ENCODE data around the gene OR14A2. TPM values are rescaled to one million over a fixed set of nuclear protein-coding genes. Genes with fewer than 3 reads are reported as not detected.
"Not testable (repeated sequence)": the region's sequence is repeated elsewhere in the genome, so short reads cannot be mapped to it uniquely, and the experiment has no call there.

OR14A2 gene
- total and polyA plus RNA-seq, 10 donors = not detected

GRCh38 chr1:247716546-247716945 is 31.4 kb downstream of the OR14A2 start, which contains the start of gene OR6F1:
Gene OR6F1 (minus strand): TSS chr1:247716646. CDS start chr1:247712755, 3,891 bp downstream.
- WGBS, 5 donors = 83 to 92% (median 87%) methylated on average over 3 of the region's 3 CpGs
- intact Hi-C loops (cut with DNase I; ENCODE audit: low total_unique reads) = no loop called here
- H3K27ac ChIP-seq = no peak within 1 kb of the TSS

GRCh38 chr1:247713753-247714152 is 34.2 kb downstream of the OR14A2 start:
- intact Hi-C loops (cut with DNase I; ENCODE audit: low total_unique reads) = no loop called here
- Histone ChIP-seq H3K9me3 (no peaks in the 10 kb centered on the region), H3K27ac (no peak overlapping the region), H3K4me1 (no peaks in the 10 kb centered on the region), H3K4me3 (no peak overlapping the region), H3K36me3 (no peaks in the 10 kb centered on the region), H3K27me3 (replicated peaks in 1 of 7) (no peaks in the 10 kb centered on the region)
- DNase-seq = no peak
- no peak for TF ChIP-seq POLR2AphosphoS5 (IDR thresholded peaks at IDR 0.05)
- TF ChIP-seq POLR2A (IDR thresholded peaks at IDR 0.05) = no peak
- TF ChIP-seq CTCF (IDR thresholded peaks at IDR 0.05 in 8 of 11, conservative IDR thresholded peaks at IDR 0.05 in 3 of 11) = no peak
- WGBS, 5 donors = 86 to 96% (median 93%) methylated on average over 7 of the region's 7 CpGs

More at GRCh38 chr1:247716546-247716945, 31.4 kb downstream of the OR14A2 start, which contains the start of gene OR6F1:
- Histone ChIP-seq H3K4me3 (no peak within 1 kb of the TSS), H3K4me1 (no peaks in the 10 kb centered on the region), H3K9me3 (peaks cover 0 to 17% (median 15%) of the 10 kb centered on the region in 8 donors), H3K36me3 (no peaks in the 10 kb centered on the region), H3K27me3 (replicated peaks in 1 of 7) (no peaks in the 10 kb centered on the region)
- no peak for TF ChIP-seq POLR2AphosphoS5 (IDR thresholded peaks at IDR 0.05)
- TF ChIP-seq CTCF (IDR thresholded peaks at IDR 0.05 in 8 of 11, conservative IDR thresholded peaks at IDR 0.05 in 3 of 11) = no peak
- no peak for TF ChIP-seq POLR2A (IDR thresholded peaks at IDR 0.05)
- no peak for DNase-seq

GRCh38 chr1:247710681-247711080 is 37.3 kb downstream of the OR14A2 start:
- WGBS, 5 donors = 92 to 95% (median 94%) methylated on average over 8 of the region's 8 CpGs
- intact Hi-C loops (cut with DNase I; ENCODE audit: low total_unique reads); H3K4me3 ChIP-seq; H3K27ac ChIP-seq; H3K9me3 ChIP-seq; H3K36me3 ChIP-seq; H3K27me3 ChIP-seq (replicated peaks in 1 of 7); DNase-seq; H3K4me1 ChIP-seq: not testable (repeated sequence)

GRCh38 chr1:247701338-247701737 is 46.6 kb downstream of the OR14A2 start:
- H3K27ac ChIP-seq = no peak overlapping the region
- H3K9me3 ChIP-seq = peaks cover 0 to 8% (median 0%) of the 10 kb centered on the region in 8 donors
- WGBS, 5 donors = 7 to 27% (median 16%) methylated on average over 1 of the region's 1 CpG
- no peak for DNase-seq
- TF ChIP-seq POLR2A (IDR thresholded peaks at IDR 0.05) = no peak
- TF ChIP-seq CTCF (IDR thresholded peaks at IDR 0.05 in 8 of 11, conservative IDR thresholded peaks at IDR 0.05 in 3 of 11) = no peak
- no peak for TF ChIP-seq POLR2AphosphoS5 (IDR thresholded peaks at IDR 0.05)
- H3K4me3 ChIP-seq = no peak overlapping the region
- intact Hi-C loops (cut with DNase I; ENCODE audit: low total_unique reads) = no loop called here
- no peaks in the 10 kb centered on the region for H3K4me1 ChIP-seq
- H3K36me3 ChIP-seq = no peaks in the 10 kb centered on the region
- H3K27me3 ChIP-seq (replicated peaks in 1 of 7) = no peaks in the 10 kb centered on the region
